ENCODE data around the gene ASPA. TPM values are rescaled to one million over a fixed set of nuclear protein-coding genes. Genes with fewer than 3 reads are reported as not detected.

The ASPA gene
- total and polyA plus RNA-seq, 2 of the 13 experiments (the other 11 are each of a cell fraction or from before 2014, with no cell fraction given), result not detected

- Histone ChIP-seq H3K4me1 (ENCODE audit: insufficient read depth, low read length) (peaks cover 2% of the 10 kb centered on the region; the same call in 1 of the 2 replicates), H3K9me3 (ENCODE audit: low read length) (no peaks in the 10 kb centered on the region), H3K27me3 (ENCODE audit: control insufficient read depth in 1 of 2, insufficient read depth in 2 of 2, low read length in 2 of 2) (peaks cover 0 to 3% of the 10 kb centered on the region in 2 experiments; a peak in 2 of 5 replicates), H3K36me3 (replicated peaks in 1 of 2; ENCODE audit: control insufficient read depth in 1 of 2, insufficient read depth in 2 of 2, low read length in 2 of 2) (no peaks in the 10 kb centered on the region), H3K4me2 (ENCODE audit: low read depth, low read length) (no peak overlapping the region), H2AFZ (ENCODE audit: low read length) (no peak overlapping the region), H4K20me1 (ENCODE audit: insufficient read depth, low read length) (no peaks in the 10 kb centered on the region), H3K4me3 (replicated peaks in 1 of 3; ENCODE audit: insufficient read depth in 1 of 3, low read depth in 2 of 3, low read length in 3 of 3) (no peak overlapping the region), H3K9ac (ENCODE audit: insufficient read depth, low read depth, low read length) (no peak overlapping the region), H3K79me2 (ENCODE audit: insufficient read depth, low read length) (no peaks in the 10 kb centered on the region), H3K27ac (ENCODE audit: extremely low read length, insufficient read depth, low read length) (no peak overlapping the region)
- POLR2A ChIA-PET, result no interaction called here
- TF ChIP-seq SIN3B (IDR thresholded peaks at IDR 0.05; ENCODE audit: low read length) (no peak), E2F2 (CRISPR knock-in tag; IDR thresholded peaks at IDR 0.05; ENCODE audit: borderline replicate concordance) (no peak), LRRFIP1 (CRISPR knock-in tag; conservative IDR thresholded peaks at IDR 0.05) (no peak), ZNF580 (CRISPR knock-in tag; IDR thresholded peaks at IDR 0.05; ENCODE audit: borderline replicate concordance, low read depth) (no peak), SNAPC5 (CRISPR knock-in tag; IDR thresholded peaks at IDR 0.05; ENCODE audit: borderline replicate concordance) (no peak), SRY (CRISPR knock-in tag; IDR thresholded peaks at IDR 0.05) (no peak), ZNF510 (CRISPR knock-in tag; IDR thresholded peaks at IDR 0.05; ENCODE audit: low read depth) (no peak), BCLAF1 (IDR thresholded peaks at IDR 0.05) (no peak), KLF16 (CRISPR knock-in tag; IDR thresholded peaks at IDR 0.05) (no peak)
- in situ Hi-C loops (cut with HindIII; ENCODE audit: extremely low pct_ligation_motif_present, low pct_unique_long_range_greater_than_20kb) (no loop called here), intact Hi-C loops (cut with micrococcal nuclease; ENCODE audit: unreplicated experiment) (no loop called here)
- WGBS (ENCODE audit: low lambda C conversion rate), result 50% methylated on average over 8 of the region's 8 CpGs
- FAIRE-seq (no peak), DNase-seq (ENCODE audit: low spot score) (no peak), ATAC-seq (no peak)
- CTCF ChIA-PET (ENCODE audit: low intra/inter-chr PET ratio, low total read pairs), result no interaction called here
- no TSS peak for BruUV-seq (replicated peaks)
Observed at GRCh38 chr17:3485481-3486068, 9.8 kb downstream of the ASPA start.
